H9 (cell line): Measurements from ENCODE around the gene UNC13C. TPM values are rescaled to one million over a fixed set of nuclear protein-coding genes. Genes with fewer than 3 reads are reported as not detected.

Experiments used
- DNase-seq: peaks from one replicate; pipeline ENCODE4 v3.0.0-alpha.2; 2017
- H2AFZ ChIP-seq: one replicate; pipeline ENCODE4 v1.6.1; 2013; ENCODE audit warnings: mild to moderate bottlenecking, low read length, control low read depth, moderate library complexity
- H2AK5ac ChIP-seq: 2 replicates; pipeline ENCODE4 v1.6.1; 2013; ENCODE audit warnings: low read length, control low read depth, mixed read lengths; ENCODE audit not compliant: insufficient read length
- H2BK120ac ChIP-seq: one replicate; pipeline ENCODE4 v1.6.1; 2013; ENCODE audit warnings: low read depth, mild to moderate bottlenecking, low read length, control low read depth, inconsistent platforms; ENCODE audit not compliant: poor library complexity, severe bottlenecking
- H2BK12ac ChIP-seq: 2 replicates; pipeline ENCODE4 v1.6.1; 2013; ENCODE audit warnings: low read length, control low read depth, mixed read lengths, low read depth; ENCODE audit not compliant: insufficient read length
- H2BK15ac ChIP-seq: 2 replicates; pipeline ENCODE4 v1.6.1; 2013; ENCODE audit warnings: low read depth, low read length, control low read depth
- H2BK20ac ChIP-seq: one replicate; pipeline ENCODE4 v1.6.1; 2013; ENCODE audit warnings: low read depth, mild to moderate bottlenecking, low read length, control low read depth, inconsistent platforms; ENCODE audit not compliant: poor library complexity, severe bottlenecking
- H2BK5ac ChIP-seq: 2 replicates; pipeline ENCODE4 v1.6.1; 2013; ENCODE audit warnings: low read length, control low read depth, mixed read lengths; ENCODE audit not compliant: insufficient read length
- H3K14ac ChIP-seq: 2 replicates; pipeline ENCODE4 v1.6.1; 2013; ENCODE audit warnings: low read length, control low read depth; ENCODE audit not compliant: insufficient read depth
- H3K18ac ChIP-seq: 2 replicates; pipeline ENCODE4 v1.6.1; 2013; ENCODE audit warnings: low read depth, mild to moderate bottlenecking, mixed read lengths, low read length, control low read depth; ENCODE audit not compliant: insufficient read length
- H3K23ac ChIP-seq: 2 replicates; pipeline ENCODE4 v1.6.1; 2013; ENCODE audit warnings: low read length, control low read depth, mixed read lengths, low read depth; ENCODE audit not compliant: insufficient read length
- H3K23me2 ChIP-seq: 2 replicates; pipeline ENCODE4 v1.6.1; 2013; ENCODE audit warnings: low read depth, mild to moderate bottlenecking, mixed read lengths, low read length, control low read depth; ENCODE audit not compliant: insufficient read length, poor library complexity, severe bottlenecking
- H3K27ac ChIP-seq: 2 replicates; pipeline ENCODE4 v1.5.1; 2013; ENCODE audit warnings: low read length, control low read depth, mixed read lengths, low read depth; ENCODE audit not compliant: insufficient read length
- H3K27me3 ChIP-seq: 2 replicates; pipeline ENCODE4 v1.6.1; 2013; ENCODE audit warnings: low read length, control low read depth, inconsistent platforms; ENCODE audit not compliant: insufficient read depth
- H3K4ac ChIP-seq: 2 replicates; pipeline ENCODE4 v1.6.1; 2013; ENCODE audit warnings: low read depth, mild to moderate bottlenecking, control low read depth, inconsistent platforms, low read length, moderate library complexity
- H3K4me1 ChIP-seq: 2 replicates; pipeline ENCODE4 v1.6.1; 2013; ENCODE audit warnings: low read length, control low read depth, inconsistent platforms; ENCODE audit not compliant: insufficient read depth
- H3K4me2 ChIP-seq: 2 replicates; pipeline ENCODE4 v1.6.1; 2013; ENCODE audit warnings: low read length, control low read depth, mixed read lengths; ENCODE audit not compliant: insufficient read length, insufficient read depth
- H3K56ac ChIP-seq: 2 replicates; pipeline ENCODE4 v1.6.1; 2013; ENCODE audit warnings: low read depth, mild to moderate bottlenecking, mixed read lengths, low read length, control low read depth; ENCODE audit not compliant: insufficient read length
- H3K79me1 ChIP-seq: 2 replicates; pipeline ENCODE4 v1.6.1; 2013; ENCODE audit warnings: low read depth, mild to moderate bottlenecking, moderate library complexity, low read length, control low read depth, inconsistent platforms; ENCODE audit not compliant: insufficient read depth, poor library complexity, severe bottlenecking
- H3K79me2 ChIP-seq: 2 replicates; pipeline ENCODE4 v1.6.1; 2013; ENCODE audit warnings: low read length, control low read depth, inconsistent platforms; ENCODE audit not compliant: insufficient read depth
- H3K9ac ChIP-seq: 2 replicates; pipeline ENCODE4 v1.6.1; 2013; ENCODE audit warnings: low read length, control low read depth, mixed read lengths; ENCODE audit not compliant: insufficient read length; ENCODE audit errors: extremely low read depth
- H3K9me3 ChIP-seq: one replicate; pipeline ENCODE4 v1.6.1; 2013; ENCODE audit warnings: low read depth, low read length, inconsistent platforms; ENCODE audit not compliant: control insufficient read depth
- H3T11ph ChIP-seq: one replicate; pipeline ENCODE4 v1.6.1; 2013; ENCODE audit warnings: mild to moderate bottlenecking, low read length, control low read depth, inconsistent platforms
- H4K20me1 ChIP-seq: one replicate; pipeline ENCODE4 v1.6.1; 2013; ENCODE audit not compliant: control insufficient read depth, insufficient read length, insufficient read depth
- H4K5ac ChIP-seq: 2 replicates; pipeline ENCODE4 v1.6.1; 2013; ENCODE audit warnings: low read depth, mild to moderate bottlenecking, mixed read lengths, low read length, control low read depth; ENCODE audit not compliant: insufficient read length
- H4K8ac ChIP-seq: replicated peaks from 2 replicates; pipeline ENCODE4 v1.6.1; 2013; ENCODE audit warnings: low read length, control low read depth, mixed read lengths, low read depth; ENCODE audit not compliant: insufficient read length
- H4K91ac ChIP-seq: 2 replicates; pipeline ENCODE4 v1.6.1; 2013; ENCODE audit warnings: low read depth, mild to moderate bottlenecking, moderate library complexity, mixed read lengths, low read length, control low read depth; ENCODE audit not compliant: insufficient read length
- H3K27ac Mint-ChIP-seq, 3 experiments: 2 replicates in 2 of 3; 3 replicates in 1 of 3; pipeline ENCODE4 v1.8.0; 2020 to 2021; ENCODE audit warnings: mixed read lengths in 3 of 3, mild to moderate bottlenecking in 1 of 3, moderate library complexity in 1 of 3
- H3K27me3 Mint-ChIP-seq: 2 replicates; pipeline ENCODE4 v1.8.0; 2021; ENCODE audit warnings: low read depth, mild to moderate bottlenecking, moderate library complexity, mixed read lengths
- H3K36me3 Mint-ChIP-seq, 3 experiments: 2 replicates in 2 of 3; 3 replicates in 1 of 3; pipeline ENCODE4 v1.8.0; 2020 to 2021; ENCODE audit warnings: low read depth in 3 of 3, mixed read lengths in 3 of 3; ENCODE audit not compliant: insufficient read depth in 1 of 3
- H3K4me1 Mint-ChIP-seq, 2 experiments: 2 replicates each; pipeline ENCODE4 v1.8.0; 2020; ENCODE audit warnings: mixed read lengths in 2 of 2
- H3K4me3 Mint-ChIP-seq, 2 experiments: 2 replicates in 1 of 2; 3 replicates in 1 of 2; pipeline ENCODE4 v1.8.0; 2020 to 2021; ENCODE audit warnings: mild to moderate bottlenecking in 2 of 2, mixed read lengths in 2 of 2, moderate library complexity in 1 of 2
- H3K9me3 Mint-ChIP-seq, 2 experiments: 2 replicates in 1 of 2; 3 replicates in 1 of 2; pipeline ENCODE4 v1.8.0; 2020; ENCODE audit warnings: mild to moderate bottlenecking in 2 of 2, mixed read lengths in 2 of 2, moderate library complexity in 1 of 2
- CTCF ChIP-seq: fragments of 200-600 bp; sonication (generic); conservative IDR thresholded peaks from 3 replicates; pipeline ENCODE4 v1.8.0; 2021; ENCODE audit warnings: antibody characterized with exemption, mild to moderate bottlenecking
- WGBS: extraction: QIAGEN DNeasy Blood & Tissue Kit; methylation state at CpG from one replicate; pipeline ENCODE4 v1.1.7; 2013; ENCODE audit warnings: missing lambda C conversion rate, low lambda C conversion rate, mixed read lengths; ENCODE audit not compliant: insufficient read length; ENCODE audit errors: extremely low coverage; 5-methylcytosine and 5-hydroxymethylcytosine counted together
- total RNA-seq: library from RNA; stranded (reverse); gene quantifications from 2 replicates; pipeline ENCODE4 v1.2.1, GENCODE V29; 2021

UNC13C gene
- total RNA-seq, 1 experiment from 2014 or later = 0.02 TPM

- no peaks in the 10 kb centered on the region for H3K79me2 ChIP-seq
- WGBS = no CpG with 5 or more reads among the region's 3 CpGs
These were observed 27.7 kb upstream of the UNC13C start for GRCh38 chr15:53950572-53950971.

More at GRCh38 chr15:53950572-53950971, 27.7 kb upstream of the UNC13C start:
- Histone ChIP-seq H3K14ac (no peak overlapping the region), H2BK20ac (no peak overlapping the region), H4K91ac (no peak overlapping the region), H3K18ac (no peak overlapping the region), H3K9me3 (no peaks in the 10 kb centered on the region), H2BK120ac (no peak overlapping the region), H2BK15ac (no peak overlapping the region), H4K20me1 (no peaks in the 10 kb centered on the region), H3K23ac (no peak overlapping the region), H3K23me2 (no peaks in the 10 kb centered on the region), H3K4ac (no peak overlapping the region), H3K79me1 (no peaks in the 10 kb centered on the region), H2BK12ac (no peak overlapping the region), H2AFZ (no peak overlapping the region), H3K4me2 (no peak overlapping the region), H4K8ac (no peak overlapping the region), H3K9ac (no peak overlapping the region), H3K27ac (no peak overlapping the region), H4K5ac (no peak overlapping the region), H2AK5ac (no peak overlapping the region), H3T11ph (no peak overlapping the region), H3K56ac (no peak overlapping the region), H3K27me3 (no peaks in the 10 kb centered on the region), H3K4me1 (no peaks in the 10 kb centered on the region), H2BK5ac (no peak overlapping the region)
- H3K27ac Mint-ChIP-seq = no peak overlapping the region
- no peak for TF ChIP-seq CTCF
- no peaks in the 10 kb centered on the region; a peak in 1 of 4 replicates for H3K4me1 Mint-ChIP-seq
- peaks cover 5 to 11% of the 10 kb centered on the region in 2 experiments; a peak in 4 of 5 replicates for H3K9me3 Mint-ChIP-seq
- no peak overlapping the region for H3K4me3 Mint-ChIP-seq
- no peak for DNase-seq
- H3K36me3 Mint-ChIP-seq = peaks cover 0 to 4% (median 0%) of the 10 kb centered on the region in 3 experiments; a peak in 2 of 7 replicates
- H3K27me3 Mint-ChIP-seq = no peaks in the 10 kb centered on the region
